Kidney epithelial cell (primary cell): ENCODE results near the gene RRBP1. TPM values are rescaled to one million over a fixed set of nuclear protein-coding genes. Genes with fewer than 3 reads are reported as not detected.

ENCODE experiments used
- DNase-seq: peaks from one replicate; pipeline ENCODE4 v3.0.0-alpha.2; 2010; ENCODE audit warnings: low read depth
- H3K27me3 ChIP-seq: 2 replicates; pipeline ENCODE4 v1.6.0; 2011; ENCODE audit warnings: low read length; ENCODE audit not compliant: control insufficient read depth, insufficient read depth
- H3K36me3 ChIP-seq: 2 replicates; pipeline ENCODE4 v1.5.1; 2011; ENCODE audit warnings: low read length; ENCODE audit not compliant: control insufficient read depth, insufficient read depth
- H3K4me3 ChIP-seq: 2 replicates; pipeline ENCODE4 v1.5.1; 2011; ENCODE audit warnings: low read depth, mild to moderate bottlenecking, control low read depth, low read length
- CTCF ChIP-seq: IDR thresholded peaks from 2 replicates; pipeline ENCODE4 v1.5.1; 2011; ENCODE audit warnings: mild to moderate bottlenecking, moderate library complexity, low read length, control low read depth, inconsistent platforms; ENCODE audit not compliant: insufficient read depth, poor library complexity, severe bottlenecking
- total RNA-seq: library from RNA; depleted of rRNA; stranded (reverse); fragments of >200 nt; gene quantifications from 2 replicates; pipeline ENCODE4 v1.2.3, GENCODE V29; 2015

The RRBP1 gene
- total RNA-seq, 1 donor from 2014 or later = 98.4 TPM

GRCh38 chr20:17580895-17581294 is 101.1 kb downstream of the RRBP1 start:
- H3K4me3 ChIP-seq = no peak overlapping the region
- no peaks in the 10 kb centered on the region for H3K27me3 ChIP-seq
- no peak for DNase-seq
- H3K36me3 ChIP-seq = no peaks in the 10 kb centered on the region
- no peak for TF ChIP-seq CTCF

GRCh38 chr20:17579369-17580039 is 102.5 kb downstream of the RRBP1 start:
- H3K36me3 ChIP-seq = no peaks in the 10 kb centered on the region
- H3K4me3 ChIP-seq = no peak overlapping the region
- TF ChIP-seq CTCF = no peak
- DNase-seq = no peak
- no peaks in the 10 kb centered on the region for H3K27me3 ChIP-seq

- no peak overlapping the region for H3K4me3 ChIP-seq
- no peak for TF ChIP-seq CTCF
- H3K27me3 ChIP-seq = no peaks in the 10 kb centered on the region
- H3K36me3 ChIP-seq = no peaks in the 10 kb centered on the region
- no peak for DNase-seq
These were observed 105.8 kb downstream of the RRBP1 start for GRCh38 chr20:17576215-17576614.

GRCh38 chr20:17573463-17573862 is 108.6 kb downstream of the RRBP1 start:
- Histone ChIP-seq H3K27me3 (no peaks in the 10 kb centered on the region), H3K36me3 (no peaks in the 10 kb centered on the region), H3K4me3 (no peak overlapping the region)
- no peak for DNase-seq
- no peak for TF ChIP-seq CTCF

GRCh38 chr20:17572034-17572638 is 109.9 kb downstream of the RRBP1 start:
- TF ChIP-seq CTCF = no peak
- H3K36me3 ChIP-seq = no peaks in the 10 kb centered on the region
- no peak for DNase-seq
- H3K4me3 ChIP-seq = peak overlapping the region; percentile 98
- no peaks in the 10 kb centered on the region for H3K27me3 ChIP-seq

GRCh38 chr20:17571153-17571527 is 110.9 kb downstream of the RRBP1 start:
- no peak for TF ChIP-seq CTCF
- Histone ChIP-seq H3K4me3 (peak overlapping the region; percentile 98), H3K36me3 (no peaks in the 10 kb centered on the region), H3K27me3 (no peaks in the 10 kb centered on the region)
- DNase-seq = no peak
